HG03139 (cell line): Measurements from ENCODE around the gene OLIG1.

ENCODE experiments used
- ATAC-seq: cut with Tn5 transposase; IDR thresholded peaks from one replicate; pipeline ENCODE4 v1.9.1; 2021; ENCODE audit not compliant: unreplicated experiment

OLIG1 gene

GRCh38 chr21:33096426-33096825 is 26.5 kb downstream of the OLIG1 start:
- no peak for ATAC-seq

GRCh38 chr21:33099131-33099530 is 29.2 kb downstream of the OLIG1 start:
- no peak for ATAC-seq

- ATAC-seq = no peak
Measured at GRCh38 chr21:33101300-33101911, 31.5 kb downstream of the OLIG1 start.

GRCh38 chr21:33105088-33105487 is 35.1 kb downstream of the OLIG1 start:
- ATAC-seq = no peak

GRCh38 chr21:33108228-33108627 is 38.3 kb downstream of the OLIG1 start:
- ATAC-seq = no peak

GRCh38 chr21:33109574-33110339 is 39.8 kb downstream of the OLIG1 start:
- ATAC-seq = no peak

GRCh38 chr21:33110340-33110715 is 40.4 kb downstream of the OLIG1 start:
- no peak for ATAC-seq

GRCh38 chr21:33111577-33111976 is 41.6 kb downstream of the OLIG1 start:
- no peak for ATAC-seq

GRCh38 chr21:33112151-33112550 is 42.2 kb downstream of the OLIG1 start:
- ATAC-seq = no peak

- ATAC-seq = no peak
Measured at GRCh38 chr21:33112681-33113080, 42.7 kb downstream of the OLIG1 start.

- no peak for ATAC-seq
Measured at GRCh38 chr21:33113131-33113530, 43.2 kb downstream of the OLIG1 start.

GRCh38 chr21:33114276-33114675 is 44.3 kb downstream of the OLIG1 start:
- no peak for ATAC-seq

GRCh38 chr21:33115631-33116510 is 45.9 kb downstream of the OLIG1 start:
- no peak for ATAC-seq

GRCh38 chr21:33116676-33117075 is 46.7 kb downstream of the OLIG1 start:
- no peak for ATAC-seq

- no peak for ATAC-seq
Measured at GRCh38 chr21:33117101-33117888, 47.4 kb downstream of the OLIG1 start.
